GM19397 (cell line): ENCODE results near the gene TWIST2.

Source experiments
- ATAC-seq: cut with Tn5 transposase; IDR thresholded peaks from one replicate; pipeline ENCODE4 v1.9.1; 2021; ENCODE audit warnings: mild to moderate bottlenecking, moderate library complexity; ENCODE audit not compliant: unreplicated experiment

The TWIST2 gene

DNA sequence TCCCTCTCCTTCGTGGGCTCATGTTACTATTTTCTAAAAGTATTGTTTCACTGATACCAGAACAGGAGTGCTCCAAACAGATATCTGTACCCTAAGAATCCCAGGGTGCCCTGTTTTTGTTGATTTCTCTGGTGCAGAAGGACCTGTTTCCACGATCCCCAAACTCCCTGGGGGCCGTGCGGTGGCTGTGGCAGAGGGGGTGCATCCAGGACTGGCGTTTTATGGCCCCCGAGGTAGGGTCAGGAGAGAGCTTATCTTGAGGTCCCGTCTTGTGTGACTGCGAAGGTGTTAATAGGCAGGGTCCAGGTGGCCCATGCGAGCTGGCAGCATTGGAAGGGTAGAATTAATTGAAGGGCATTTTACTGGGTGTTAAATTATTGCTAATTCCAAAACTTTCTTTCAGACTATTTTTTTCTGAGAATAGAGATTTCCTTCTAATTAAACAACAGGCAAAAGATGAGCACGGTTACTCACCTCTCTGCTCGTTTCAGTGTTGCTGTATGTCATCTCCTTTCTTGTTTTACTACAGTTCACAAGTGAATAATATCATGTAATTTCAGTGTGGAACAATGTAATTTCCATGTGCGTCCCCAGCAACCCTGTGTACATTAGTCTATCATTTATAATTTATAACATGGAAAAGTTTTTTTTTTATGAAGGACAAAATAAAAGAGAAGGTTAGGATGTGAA, 8.2 kb downstream of the TWIST2 start:
- no peak for ATAC-seq

DNA sequence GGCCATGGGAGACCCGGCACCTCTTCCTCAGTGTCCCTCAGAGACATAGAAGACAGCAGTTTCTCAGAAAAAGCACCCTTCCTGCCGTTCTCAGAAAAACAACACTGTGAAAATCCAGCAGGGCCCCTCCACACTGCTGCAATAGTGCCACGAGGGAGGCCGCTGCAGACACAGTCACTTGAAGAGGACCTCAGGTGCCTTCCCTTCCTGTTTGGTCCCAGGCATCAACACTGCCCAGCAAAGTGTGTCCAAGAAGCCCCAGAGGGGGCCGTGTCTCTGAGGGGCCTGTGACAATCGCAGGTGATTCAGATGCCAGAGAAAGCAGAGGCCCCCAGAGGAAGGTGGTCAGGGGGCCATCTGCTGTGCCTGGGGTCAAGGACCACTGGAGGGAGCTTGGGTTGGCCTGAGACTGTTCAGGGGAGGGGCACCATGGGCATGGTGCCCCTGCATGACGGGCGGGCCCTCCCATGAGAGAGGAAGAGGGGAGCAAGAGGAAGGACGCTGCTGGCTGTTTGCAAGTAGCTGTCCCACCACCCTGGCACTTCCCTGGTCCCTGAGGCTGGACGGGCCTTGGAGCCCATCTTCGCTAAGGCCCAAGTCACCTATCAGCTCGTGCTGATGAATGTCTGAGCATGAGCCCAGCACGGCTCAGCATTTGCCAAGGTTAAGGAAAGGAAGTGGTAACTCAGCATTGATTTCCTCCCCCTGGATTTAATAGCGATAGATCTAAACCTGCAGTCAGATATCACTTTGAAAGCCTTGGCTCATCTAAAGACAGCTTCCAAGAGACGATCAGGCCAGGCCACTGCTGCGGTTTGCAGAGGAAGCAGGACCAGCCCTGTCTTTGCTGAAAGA, 9.1 kb downstream of the TWIST2 start:
- no peak for ATAC-seq

DNA sequence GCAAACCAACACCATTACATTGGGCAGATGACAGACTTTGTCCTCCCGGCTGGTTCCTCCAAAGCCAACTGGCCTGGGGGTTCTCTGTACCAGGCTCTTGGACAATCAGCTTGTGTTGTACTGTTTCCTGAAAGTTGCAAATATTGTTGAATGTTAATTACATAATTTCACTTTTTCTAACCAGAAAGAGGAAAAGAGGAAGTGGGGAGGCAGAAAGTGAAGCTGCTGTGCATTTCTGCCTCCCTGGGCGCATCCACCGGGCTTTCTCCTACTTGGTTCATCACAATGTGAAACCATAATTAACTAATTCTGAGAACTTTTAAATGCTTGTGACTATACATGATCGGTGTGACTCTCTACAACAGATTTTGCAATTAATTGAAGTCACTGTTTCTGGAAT, 10.1 kb downstream of the TWIST2 start:
- ATAC-seq = no peak

DNA sequence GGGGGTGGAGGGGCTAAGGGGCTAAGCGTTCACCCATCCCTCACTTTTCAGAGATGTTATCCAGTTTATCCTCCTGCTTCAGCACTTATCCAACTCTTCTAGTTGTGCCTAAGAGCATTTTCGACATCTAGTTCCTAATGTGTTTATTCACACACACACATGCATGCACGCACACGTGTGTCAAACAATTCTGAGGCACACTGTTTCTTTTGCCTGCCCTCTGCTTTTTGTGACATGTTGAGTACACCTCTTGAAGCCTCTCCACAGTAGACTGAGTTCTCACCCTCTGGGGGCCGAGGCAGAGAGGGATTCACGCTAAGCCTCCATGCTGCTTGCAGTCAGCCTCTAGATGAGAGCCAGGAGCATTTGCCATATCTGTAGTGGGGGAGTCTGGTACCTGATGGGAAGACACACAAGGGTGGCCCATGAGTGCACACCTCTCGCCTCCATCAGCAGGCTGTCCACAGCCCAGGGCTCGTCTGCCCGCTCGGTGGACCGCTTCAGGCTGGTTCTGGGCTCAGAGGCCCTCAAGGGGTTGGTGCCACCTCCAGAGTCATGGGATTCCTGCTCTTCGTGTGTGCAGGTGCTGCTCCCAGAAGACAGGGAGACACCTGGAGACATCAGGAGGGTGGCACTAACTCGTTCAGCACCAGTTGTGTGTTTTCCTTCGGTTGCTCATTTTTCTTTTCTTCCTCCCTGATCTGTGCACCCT, 11.9 kb downstream of the TWIST2 start:
- no peak for ATAC-seq

DNA sequence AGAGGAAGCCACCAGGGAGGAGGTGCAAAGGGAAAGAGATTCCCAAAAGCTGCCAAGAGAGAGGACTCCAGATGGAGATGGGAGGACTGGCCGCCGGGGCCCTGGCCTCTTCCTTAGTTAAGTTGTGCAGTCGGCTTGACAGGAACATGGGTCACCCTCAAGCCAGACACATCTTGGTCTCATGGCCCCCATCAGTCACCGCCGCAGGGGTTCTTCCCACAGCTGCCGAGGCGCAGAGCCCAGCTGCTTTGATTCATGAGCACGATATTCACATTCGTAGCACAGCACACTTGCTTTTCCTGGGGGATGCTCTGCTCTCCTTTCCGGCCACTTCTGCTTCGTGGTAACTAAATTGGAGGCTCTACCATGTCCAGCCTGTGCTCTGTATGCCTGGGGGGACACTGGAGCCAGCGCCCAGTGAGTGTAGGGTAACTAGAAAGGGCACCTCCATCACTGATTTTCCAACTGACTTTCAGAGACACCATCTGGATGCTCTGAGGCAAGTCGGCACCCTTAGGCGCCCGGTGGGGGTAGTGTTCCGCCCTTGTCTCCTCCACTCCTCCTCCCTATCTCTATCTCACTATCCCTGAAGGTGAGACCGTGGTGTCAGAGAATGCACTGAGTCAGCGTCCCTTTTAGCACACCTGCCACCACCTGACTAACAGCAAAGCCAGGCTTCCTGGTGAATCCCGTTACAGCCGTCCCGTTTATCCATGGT, 13.3 kb downstream of the TWIST2 start:
- ATAC-seq = no peak

DNA sequence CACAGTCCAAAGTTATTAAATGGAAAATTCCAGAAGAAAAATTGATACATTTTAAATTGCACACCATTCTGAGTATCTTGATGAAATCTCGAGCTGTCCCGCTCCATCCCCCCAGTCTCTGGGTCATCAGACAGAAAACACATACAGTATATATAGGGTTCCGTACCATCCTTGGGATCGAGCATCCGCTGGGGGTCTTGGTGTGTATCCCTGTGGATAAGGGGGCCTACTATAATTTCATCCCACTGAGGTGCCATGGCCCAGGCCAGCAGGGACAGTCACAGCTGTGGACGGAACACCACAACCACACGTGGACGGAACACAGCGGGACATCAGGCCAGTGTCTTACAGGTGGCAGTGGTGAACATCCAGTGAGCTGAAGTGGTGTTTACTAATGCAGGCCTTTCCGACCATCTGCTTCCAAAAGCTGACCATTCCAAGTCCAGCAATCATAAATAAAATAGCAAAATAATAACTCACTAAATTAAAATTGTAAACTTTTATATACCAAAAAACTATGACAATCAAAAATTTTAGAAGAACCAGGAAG, 14.0 kb downstream of the TWIST2 start:
- ATAC-seq = no peak

DNA sequence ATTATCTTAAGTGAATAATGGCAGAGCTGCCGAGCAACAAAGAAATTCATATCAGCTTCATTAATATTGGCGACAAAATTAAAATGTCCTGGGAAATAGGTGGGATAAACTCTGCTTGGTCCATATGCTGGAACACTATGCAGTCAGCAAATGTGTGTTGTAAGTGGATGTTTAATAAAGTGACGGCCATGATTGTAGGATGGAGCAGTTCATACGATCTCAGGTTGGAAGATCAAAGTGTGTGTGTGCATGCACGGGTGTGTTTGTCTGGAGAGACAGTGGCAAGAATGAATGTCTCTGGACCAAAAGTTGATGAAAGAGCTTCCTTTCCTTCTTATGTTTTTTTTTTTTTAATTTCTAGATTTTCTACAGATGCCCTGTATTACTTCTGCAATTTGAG, 14.8 kb downstream of the TWIST2 start:
- no peak for ATAC-seq

DNA sequence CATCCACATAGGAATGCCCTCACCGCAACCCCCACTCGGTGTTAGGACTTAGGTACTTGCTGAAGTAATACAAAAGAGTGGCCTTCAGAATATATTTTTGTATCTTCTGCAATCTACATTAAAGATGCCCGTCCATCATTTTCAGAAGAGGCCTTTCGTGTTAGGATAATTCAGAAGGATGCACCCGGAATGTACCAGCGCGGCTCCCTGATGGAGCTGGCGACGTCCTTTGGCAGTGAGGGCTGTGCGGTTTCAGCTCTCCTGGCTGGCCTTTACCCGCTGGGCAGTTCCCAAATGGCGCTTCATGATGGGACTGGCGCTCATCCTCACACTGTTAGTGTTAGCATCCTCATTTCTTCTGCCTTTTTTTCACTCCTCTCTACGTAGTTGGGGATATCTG, 15.3 kb downstream of the TWIST2 start:
- ATAC-seq = no peak

DNA sequence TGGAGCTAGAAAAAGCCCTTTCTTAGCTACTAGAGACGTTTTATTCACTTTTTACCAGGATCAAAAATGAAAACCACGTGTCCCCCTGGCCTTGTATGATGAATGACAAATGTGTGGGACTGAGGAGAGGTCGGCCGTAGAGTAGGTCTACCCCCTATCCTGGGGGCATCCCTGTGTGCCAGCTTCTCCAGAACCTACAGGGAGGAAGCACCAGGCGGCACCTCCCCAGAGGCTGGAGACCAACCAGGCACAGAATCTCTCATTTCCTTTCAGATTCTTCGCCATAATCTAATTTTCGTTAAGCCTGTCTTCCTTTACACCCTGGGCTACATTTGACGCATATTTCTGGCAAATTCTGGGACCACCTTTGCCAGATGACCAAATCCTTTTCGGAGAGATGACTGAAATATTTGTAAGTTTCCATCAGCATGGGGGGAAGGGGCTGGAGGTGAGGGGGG, 15.9 kb downstream of the TWIST2 start:
- ATAC-seq = no peak

DNA sequence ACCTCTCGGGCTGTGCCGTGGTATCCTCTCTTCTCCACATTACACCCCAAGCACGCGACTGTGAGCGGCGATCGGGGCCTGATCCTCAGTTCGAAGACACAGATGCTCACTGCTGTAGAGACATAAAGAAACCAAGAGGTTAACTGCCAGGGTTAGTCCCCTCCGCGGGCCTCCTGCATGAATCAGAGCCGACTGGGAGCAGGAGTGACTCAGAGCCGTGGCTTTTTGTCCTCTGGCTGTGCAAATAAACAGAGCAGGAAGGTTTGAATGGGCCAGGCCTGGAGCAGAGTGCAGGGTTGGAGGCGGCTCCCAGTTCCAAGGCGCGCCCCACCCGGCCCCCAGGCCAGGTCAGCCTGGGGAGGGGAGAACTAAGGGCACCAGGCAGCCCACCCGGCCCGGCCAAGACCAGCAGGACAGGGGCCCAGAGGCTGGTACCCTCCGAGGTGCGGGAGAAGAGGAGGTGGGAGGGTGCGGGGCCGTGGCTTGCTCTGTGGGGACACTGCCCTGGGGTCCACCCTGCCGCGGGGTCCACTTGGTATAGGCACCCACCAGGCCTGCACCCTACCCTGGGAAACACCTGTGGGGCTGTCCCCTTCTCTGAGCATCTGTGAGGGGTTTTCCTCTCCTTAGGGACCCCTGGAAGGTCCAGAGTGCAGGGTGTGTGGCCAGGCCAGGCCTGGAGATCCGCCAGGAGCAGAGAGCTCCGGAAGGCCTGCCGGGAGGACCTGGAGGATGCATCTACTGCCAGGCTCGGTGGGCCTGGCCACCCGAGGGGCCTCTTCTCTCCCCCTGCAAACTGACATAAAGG, 16.5 kb downstream of the TWIST2 start:
- ATAC-seq = no peak

DNA sequence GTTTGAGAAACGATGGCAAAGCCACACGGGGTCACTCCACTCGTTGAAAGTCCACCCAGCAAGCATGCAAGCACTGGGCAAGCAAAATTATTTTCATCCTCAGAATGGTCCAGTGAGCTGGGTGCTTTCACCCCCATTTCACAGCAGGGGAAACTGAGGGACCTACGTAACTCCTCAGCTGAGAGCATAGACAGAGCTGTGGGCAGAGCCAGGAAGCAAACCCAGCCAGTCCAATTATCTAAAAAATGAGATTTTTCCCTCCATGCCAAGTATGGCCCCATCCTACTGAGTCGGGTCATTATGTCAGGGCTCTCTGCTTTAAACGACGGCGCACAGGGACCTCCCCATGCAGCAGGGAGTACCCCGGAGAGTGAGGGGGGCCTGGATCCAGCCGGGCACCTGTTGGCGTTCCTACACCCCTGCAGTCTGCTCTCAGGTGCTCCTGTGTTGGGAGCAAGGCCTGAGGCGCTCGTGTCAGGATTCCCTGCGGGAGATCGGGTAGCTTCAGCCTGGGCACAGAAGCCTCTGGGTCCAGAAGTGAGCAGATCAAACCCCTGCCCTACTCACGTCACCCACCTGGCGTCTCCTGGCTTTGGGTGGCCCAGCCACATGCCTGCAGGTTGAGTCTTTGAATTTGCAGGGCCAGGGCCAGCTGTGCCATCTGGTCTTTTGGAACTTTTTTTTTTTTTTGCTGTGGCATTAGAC, 17.3 kb downstream of the TWIST2 start:
- ATAC-seq = no peak

DNA sequence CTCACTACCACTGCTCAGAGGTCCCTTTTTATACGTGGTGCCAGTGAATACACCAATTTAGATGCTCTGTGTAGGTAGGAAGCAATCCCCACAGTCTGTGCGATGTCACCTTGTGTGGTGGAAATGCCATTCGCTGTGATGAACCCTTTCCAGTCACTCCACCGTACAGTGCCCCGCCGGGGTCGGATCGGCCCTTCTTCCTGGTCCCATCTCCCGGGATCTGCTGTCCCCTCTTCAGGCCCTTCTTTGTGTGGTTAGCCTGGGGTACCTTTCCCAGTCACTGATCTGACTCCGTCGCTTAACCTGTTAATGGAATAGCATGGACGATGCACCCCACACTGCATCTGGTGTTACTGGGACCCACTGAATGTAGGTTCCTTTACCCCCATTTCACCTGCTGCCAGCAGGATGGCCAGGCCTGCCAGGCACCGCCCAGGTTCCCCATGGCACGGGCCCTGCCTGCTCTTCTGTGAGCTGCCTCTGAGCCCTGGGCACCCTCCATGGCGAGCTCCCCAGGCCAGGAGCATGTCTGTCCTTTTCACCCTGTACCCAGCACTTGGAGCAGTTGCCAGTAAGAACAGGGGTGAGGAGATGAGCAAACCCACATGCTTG, 18.0 kb downstream of the TWIST2 start:
- no peak for ATAC-seq

DNA sequence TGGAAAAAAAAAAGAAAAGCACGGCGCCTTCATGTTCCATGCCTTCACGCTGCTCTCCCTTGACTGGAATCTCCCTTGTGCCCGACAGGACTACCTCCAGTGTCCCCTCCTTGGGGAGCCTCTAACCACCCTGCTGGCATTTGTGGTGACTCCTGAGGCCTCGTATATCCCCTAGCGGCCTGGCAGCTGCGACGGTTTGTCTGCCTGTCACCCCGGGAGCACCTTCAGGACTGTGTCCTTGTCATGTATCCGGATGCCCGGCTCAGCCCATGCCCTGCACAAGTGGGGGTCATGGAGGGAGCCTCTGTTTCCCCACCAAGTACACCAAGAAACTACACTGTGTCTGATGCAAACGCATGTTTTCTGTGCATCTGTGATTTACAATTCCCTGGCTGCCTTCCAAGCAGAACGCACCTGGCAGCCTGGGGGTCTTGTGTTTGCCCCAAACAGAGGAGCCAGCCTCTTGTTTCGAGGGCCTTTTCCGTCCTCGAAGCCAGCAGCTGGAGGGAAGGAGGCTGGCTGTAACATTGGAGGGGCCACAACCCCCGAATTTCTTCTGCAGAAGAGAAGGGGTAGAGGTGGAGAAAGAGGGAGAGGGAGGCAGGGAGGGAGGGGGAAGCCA, 18.9 kb downstream of the TWIST2 start:
- no peak for ATAC-seq

DNA sequence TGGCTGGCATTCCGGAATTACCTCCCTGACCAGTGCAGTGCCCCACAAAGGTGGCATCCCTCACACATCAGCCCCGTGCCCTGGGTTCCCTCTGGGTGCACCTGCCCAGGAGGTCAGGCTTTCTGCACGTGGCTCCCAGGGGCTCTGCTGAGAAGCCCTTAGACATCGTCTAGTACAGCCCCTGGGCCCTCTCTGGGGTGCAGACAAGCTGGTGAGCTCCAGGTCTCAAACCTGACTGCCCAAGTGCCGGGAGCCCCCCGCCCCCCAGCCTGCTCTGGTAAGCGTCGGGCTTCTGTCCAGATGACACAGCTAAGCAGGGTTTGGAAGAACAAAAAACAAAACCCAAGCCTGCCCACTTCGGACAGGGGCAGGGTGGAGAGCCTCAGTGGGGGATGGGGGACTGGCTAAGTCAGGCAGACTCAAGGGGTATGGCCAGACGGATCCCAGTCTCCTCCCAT, 20.2 kb downstream of the TWIST2 start:
- no peak for ATAC-seq

DNA sequence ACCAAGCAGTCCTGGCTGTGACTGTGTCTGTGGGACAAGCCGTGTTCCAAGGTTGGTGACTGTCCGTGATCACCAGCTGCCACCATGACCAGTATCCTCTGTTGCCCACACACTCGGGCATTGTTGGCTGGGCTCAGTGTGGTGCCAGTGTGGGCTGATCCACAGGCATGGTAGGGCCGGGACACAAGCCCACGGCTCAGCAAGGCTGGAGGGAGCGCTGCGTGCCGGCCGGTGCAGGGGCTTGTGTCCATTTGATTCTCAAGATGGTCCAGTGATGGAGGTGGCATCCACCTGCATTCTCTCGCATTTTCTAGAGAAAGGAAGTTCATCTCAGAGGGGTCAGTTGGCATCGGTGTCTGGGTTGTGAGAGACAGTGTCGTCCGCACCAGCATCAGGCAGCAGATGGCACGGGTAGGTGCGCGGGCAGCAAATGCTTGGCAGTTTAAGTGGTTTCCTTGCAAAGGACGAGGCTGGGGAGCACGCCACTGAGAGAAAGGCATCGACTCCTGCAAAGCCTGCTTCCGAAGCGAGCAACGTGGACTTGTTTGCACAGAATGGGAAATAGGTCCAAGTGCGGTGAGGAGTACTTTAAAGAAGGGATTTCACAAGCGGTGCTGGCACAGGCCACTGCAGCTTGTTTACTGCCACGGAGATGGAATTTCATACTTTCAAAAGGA, 20.9 kb downstream of the TWIST2 start:
- ATAC-seq = no peak

DNA sequence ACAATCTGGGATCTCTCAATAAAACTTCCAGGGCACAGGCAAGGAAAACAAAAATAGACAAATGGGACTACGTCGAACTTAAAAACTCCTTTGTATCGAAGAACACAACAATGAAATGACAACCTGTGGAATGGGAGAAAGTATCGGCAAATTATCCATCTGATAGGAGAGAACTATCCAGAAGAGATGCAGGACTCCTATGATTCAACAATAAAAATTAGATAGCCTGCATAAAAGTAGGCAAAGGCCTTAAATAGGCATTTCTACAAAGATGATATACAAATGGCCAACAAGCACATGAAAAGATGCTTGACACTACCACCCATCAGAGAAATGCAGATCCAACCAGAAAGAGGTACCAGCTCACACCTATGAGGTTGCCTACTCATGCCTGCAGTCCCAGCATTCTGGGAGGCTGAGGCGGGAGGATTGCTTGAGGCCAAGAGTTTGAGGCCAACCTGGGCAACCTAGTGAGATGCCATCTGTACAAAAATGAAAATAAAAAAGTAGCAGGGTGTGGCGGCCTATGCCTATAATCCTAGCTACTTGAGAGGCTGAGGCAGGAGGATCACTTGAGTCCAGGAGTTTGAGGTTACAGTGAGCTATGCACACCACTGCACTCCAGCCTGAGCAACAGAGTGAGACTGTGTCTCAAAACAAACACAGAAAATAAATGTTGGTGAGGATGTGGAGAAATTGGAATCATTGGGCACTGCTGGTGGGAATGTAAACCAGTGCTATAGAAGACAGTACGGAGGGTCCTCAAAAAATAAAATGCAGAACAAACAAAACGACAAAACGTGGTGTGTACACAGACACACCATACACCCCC, 21.6 kb downstream of the TWIST2 start:
- ATAC-seq = no peak

DNA sequence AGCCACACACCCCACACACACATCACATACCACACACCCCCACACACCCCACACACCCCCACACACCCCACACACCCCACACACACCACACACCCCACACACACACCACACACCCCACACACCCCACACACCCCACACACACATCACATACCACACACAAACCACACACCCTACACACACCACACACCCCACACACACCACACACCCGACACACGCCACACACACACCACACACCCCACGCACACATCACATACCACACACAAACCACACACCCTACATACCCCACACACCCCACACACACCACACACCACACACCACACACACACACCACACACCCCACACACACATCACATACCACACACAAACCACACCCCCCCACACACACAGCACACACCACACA, 22.4 kb downstream of the TWIST2 start:
- ATAC-seq = no peak
